Kasumi-1 (cell line): ENCODE data around the gene F2R.
"Not testable (repeated sequence)": the region's sequence is repeated elsewhere in the genome, so short reads cannot be mapped to it uniquely, and the experiment has no call there.

ENCODE experiments used
- DNase-seq, 2 experiments: peaks; one replicate each; lab custom pipeline; 2025; lab: John Stamatoyannopoulos, UW

The F2R gene

DNA sequence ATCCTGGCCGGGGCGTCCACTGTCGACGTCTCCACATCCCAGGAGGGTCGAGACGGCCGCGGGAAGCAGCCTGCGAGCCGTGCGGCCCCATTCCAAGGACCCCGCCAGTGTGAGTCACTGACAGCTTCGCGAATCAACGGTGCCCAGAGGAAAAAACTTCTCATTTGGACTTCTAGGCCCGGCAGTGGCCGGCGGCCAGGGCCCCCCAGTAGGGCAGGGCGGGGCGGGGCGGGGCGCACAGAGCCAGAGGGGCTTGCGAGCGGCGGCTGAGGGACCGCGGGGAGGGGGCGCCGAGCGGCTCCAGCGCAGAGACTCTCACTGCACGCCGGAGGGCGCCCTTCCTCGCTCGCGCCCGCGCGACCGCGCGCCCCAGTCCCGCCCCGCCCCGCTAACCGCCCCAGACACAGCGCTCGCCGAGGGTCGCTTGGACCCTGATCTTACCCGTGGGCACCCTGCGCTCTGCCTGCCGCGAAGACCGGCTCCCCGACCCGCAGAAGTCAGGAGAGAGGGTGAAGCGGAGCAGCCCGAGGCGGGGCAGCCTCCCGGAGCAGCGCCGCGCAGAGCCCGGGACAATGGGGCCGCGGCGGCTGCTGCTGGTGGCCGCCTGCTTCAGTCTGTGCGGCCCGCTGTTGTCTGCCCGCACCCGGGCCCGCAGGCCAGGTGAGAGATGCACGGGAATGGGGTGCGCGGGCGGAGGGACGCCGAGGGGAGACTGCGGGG is at the start of gene F2R:
Gene F2R, plus strand, starts transcription at position 391 of the 720 bp plus-strand sequence. Its CDS starts 182 bp downstream, at position 573.
- peak; percentile 53 to 54 for DNase-seq

DNA sequence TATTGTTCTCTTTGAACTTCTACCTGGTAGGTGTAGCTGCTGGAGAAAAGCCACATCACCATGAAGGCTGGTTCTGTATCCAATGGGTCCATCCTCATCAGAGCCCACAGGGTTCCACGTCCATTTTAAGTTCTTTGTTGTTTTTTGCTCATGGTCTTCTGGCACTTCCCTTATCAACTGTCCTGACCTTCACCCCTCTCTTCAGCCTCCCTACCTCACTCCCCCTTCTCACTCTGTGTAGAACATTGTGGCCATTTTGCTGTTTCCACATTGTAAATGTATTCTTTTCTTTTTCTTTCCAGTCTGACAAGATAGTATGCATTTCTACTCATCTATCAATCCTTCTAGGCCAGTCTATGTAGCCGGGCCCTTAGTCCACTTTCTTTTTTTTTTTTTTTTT is 48.4 kb upstream of the F2R start:
- no peak for DNase-seq

DNA sequence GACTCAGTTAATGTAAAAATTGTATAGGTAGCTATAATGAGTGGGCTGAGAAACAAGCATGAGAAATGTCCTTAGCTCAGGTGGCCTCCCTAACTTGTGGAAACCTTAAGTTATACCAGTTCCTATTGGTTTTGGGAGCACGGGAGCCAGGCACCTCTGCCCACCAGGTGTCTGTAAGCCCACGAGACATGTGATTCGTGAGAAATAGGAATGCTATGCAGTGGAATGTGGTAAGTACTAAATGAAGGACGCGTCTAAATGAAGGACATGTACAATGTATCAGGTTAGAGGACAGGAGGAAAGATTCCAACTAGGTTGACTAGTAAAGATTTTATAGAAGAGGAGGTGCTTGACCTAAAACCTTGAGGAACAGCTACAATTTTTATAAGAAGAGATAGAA is 46.7 kb upstream of the F2R start:
- no peak for DNase-seq

DNA sequence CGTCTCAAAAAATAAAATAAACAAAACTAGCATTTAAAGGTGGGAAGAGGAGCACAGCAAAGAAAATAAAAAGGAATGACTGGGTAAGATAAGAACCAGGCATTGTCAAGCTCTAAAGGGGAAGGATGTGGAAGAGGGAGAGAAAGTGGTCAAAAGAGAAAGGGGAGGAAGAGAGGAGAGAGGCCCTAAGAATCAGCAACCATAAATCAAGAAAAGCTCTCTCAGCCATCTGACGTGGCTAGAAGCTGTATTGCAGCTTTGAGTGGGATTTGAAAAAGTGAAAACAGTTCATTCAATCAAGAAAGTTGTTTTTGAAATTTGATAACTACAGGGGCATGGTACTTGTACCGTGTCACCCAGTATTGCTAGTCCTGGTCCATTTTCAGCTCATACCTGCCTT is 45.4 kb upstream of the F2R start:
- DNase-seq: no peak

DNA sequence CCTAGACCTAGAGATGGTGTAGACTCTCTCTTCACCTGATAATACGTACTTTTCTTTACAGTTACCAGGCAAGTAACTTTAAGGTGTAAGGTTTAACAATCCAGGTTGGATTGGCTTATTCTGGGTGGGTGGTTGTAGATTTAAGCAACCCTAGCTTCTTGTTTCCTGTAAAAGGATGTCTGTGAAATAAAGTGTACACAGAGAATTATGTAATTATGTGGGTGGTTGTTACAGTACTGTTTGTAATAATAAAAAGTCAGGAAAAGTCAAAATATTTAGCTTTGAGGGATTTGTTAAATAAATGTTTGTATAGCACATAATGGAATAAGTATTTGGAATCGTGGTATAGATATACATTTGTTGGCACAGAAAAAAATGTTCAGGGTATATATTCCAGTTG is 43.7 kb upstream of the F2R start:
- DNase-seq: no peak

DNA sequence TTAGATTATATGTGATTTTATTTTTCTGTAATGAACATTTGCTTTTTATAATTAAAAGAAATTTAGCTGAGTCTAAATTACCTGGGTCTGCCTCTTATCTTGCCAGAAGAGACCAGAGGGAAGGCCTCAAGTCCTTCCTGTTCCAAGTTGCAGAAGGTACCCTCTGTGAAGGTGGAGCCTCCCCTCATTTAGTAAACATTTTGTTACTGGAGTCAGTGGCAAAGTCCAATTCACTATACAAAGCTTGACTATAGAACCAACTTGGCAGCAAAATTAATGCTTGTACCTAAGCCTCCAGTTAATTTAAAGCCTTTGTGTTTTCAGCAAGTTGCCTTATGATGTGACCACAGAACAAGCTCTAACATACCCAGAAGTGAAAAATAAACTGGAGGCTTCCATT is 42.8 kb upstream of the F2R start:
- DNase-seq: no peak

DNA sequence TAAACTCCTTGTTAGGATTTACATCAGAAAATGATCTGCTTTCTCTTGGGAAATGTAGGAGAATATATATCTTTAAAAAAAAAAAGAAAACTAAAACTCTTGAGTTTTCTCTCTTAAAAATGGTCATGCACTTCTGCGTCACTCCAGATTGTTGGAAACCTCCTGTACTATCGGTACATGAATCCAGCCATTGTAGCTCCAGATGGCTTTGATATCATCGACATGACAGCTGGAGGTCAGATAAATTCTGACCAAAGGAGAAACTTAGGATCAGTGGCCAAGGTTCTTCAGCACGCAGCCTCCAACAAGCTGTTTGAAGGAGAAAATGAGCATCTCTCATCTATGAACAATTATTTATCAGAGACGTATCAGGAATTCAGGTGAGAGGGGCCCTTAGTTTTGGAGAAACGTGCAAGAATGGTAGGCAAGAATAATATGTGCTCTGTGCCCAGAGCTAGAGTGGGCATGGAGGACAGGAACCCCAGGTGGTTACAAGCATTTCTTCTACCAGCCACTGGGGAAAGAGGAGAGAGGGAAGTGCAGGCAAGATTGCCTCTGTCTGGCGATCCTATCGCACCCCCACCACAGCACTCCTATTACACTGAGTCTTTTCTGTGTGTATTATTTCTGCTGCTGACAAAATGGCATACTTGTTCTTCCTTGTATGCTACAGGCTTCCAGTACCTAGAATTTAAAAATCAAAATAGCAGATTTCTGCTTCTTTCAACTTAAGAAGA is 41.4 kb upstream of the F2R start:
- peak; percentile 4 to 29 for DNase-seq

DNA sequence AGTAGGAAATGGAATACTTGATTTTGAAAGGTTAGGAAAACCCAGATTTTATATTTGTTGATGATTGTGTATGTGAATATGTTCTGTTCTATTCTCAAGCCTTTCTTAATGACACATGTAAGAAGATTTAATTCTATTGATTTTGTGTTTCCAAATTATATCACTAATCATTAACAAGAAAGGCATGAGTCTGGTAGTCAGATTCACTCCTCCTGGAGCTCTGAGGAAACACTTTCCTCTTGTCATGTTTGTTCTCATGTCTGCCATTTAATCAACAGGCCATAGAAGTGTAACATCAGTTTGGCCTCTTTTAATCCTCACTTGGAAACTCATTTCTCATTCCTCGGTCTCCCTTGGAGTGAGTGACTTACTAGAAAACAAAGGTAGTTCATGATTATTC is 40.6 kb upstream of the F2R start:
- DNase-seq: no peak

DNA sequence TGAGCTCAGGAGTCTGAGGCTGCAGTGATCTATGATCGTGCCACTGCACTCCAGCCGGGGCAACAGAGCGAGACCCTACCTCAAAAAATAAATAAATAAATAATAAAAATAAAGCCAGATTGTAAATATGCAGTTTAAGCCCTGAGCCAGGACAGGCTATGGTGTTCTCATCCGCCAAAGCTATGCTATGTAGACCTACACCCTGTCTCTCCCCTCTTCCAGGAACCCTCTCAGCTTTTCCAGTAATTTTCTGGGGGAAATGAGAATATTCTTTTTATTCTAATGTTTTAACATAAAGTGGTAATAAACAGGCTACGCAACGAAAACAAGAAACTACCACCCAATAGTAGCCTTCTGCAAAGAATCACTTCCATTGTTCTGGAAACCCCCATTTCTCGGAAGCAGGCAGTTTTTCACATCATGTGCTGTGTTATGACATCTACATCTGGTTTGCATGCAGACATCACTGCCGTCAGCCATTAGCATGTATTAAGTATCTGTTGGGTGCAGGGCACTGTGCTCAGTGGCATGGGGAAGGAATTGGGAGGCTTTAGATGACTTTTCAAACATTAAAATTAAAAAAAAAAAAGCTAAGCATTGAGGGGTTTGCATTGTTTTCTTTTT is 38.0 kb upstream of the F2R start:
- no peak for DNase-seq

DNA sequence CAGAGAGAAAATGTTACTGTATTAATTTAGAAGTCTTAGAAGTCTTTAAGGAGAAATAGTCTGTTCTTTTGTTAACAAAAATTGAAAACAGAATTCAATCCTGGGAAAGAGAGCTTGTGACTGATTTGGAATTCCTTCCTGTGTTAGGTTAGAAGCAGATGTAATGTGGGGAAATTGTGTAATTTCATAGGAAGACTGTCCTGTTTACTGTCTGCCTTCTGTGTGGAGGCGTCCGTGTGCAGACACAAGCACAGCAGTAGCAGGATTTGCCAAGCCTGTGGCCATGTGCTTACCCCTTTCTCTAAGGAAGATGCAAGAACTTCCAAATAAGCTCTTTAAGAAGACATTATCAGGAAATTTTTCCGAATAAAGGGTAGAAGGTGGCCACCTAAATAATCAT is 36.7 kb upstream of the F2R start:
- DNase-seq: no peak

DNA sequence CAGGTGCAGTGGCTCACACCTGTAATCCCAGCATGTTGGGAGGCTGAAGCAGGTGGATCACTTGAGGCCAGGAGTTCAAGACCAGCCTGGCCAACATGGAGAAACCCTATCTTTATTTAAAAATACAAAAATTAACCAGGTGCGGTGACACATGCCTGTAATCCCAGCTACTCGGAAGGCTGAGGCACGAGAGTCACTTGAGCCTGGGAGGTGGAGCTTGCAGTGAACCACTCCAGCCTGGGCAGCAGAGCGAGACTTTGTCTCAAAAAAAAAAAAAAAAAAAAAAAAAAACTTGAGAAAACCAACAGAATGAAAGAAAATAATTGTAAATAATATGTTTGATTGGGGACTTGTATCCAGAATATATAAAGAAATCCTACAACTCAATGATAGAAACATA is 35.1 kb upstream of the F2R start:
- not testable (repeated sequence) for DNase-seq

DNA sequence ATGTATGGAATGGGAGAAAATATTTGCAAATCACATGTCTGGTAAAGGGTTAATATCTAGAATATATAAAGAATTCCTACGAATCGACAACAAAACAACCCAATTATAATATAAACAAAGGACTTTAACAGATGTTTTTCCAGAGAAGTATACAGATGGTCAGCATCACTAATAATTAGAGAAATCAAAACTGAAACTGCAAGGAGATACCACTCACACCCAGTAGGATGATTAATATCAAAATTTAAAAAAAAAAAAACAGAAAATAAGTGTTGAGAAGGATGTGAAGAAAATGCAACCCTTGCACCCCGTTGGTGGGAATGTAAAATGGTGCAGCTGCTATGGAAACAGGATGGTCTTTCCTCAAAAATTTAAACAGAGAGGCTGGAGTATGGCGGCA is 34.6 kb upstream of the F2R start:
- no peak for DNase-seq

DNA sequence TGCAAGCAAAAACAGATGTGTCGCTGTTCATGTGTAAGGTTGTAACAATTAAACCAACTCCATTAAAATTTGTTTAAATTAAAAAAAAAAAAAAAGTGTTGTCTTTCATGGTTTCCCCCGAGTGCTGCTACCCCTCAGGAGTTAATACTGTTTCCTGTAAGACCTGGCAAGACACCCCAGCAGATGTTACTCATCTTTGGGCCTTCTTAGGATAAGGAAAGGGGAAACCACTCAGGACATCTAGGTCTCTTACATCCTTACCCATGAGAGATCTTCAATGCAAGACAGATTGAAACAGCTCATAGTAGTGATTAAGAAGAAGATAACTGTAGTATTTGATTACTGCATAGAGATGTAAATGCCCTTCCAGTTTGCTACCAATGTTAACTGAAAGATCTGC is 33.5 kb upstream of the F2R start:
- no peak for DNase-seq

DNA sequence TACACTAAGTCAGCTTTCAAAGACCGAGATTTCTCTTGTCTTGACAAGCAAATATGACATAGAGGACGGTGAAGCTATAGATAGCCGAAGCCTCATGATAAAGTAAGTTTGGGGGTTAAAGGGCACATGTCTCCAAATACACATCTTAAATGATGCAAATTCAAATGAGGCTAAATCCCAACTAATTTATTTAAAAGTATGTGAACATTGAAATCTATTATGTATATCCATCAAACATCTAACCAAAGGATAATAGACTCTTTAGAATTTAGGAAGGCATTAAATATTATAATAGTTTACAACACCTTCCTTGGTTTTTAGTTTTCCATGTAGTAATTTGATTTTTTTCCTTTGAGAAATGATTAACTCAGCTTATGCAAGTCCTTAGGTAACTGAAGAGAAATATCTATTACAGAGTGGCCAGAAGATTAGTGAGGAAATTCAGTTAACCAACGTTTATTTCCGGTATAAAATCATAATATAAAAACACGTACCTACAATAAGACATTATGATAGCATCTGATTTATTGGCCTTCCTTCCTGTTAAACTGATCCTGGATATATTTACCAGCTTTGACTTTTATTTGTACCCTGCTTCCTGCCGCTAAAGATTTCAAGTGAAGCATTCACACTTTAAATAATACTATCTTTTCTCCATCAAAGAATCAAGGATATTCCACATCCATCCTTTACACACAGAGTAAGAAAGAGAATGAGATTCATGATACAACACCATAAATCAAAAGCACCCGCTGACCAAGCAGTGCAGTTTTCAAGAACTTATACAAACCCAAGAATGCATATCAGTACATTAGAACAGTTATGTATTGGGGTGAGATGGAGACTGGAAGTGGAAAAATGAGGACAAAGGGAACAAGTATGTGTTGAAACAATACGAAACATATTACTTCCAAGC is 31.9 kb upstream of the F2R start:
- no peak for DNase-seq

DNA sequence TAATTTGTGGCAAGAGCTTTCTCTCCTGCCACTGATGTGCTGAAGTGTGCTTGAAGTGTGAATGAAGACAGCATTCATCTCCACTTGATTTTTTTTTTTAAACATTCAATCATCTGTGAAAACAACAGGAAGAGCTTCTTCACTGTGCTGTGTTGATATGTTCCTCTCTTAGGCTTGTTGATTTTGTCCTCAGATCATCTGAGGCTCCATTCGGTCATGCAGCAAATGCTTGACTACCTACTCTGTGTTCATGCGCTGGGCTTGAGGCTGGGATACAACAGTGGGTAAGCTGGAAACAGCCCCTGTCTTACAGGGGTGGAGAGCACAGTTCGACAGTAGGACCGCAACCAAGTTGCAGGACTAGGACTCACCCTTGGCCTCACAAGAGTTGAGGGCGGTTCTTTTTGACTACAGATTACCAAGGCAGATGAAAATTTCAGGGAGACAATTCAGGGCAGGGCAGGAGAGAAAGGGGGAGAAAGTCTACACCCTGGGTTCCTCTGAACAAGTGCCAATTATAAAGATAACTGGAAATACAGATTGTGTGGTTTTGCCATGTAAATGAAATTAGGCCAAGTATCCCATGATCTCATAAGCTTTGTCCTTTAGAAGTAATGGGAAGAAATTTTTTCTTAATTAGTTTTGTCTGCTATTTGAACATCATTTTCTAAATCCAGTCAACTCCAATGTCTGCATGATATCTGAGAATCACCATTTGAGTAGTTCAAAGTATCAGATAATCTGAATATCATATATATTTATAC is 31.0 kb upstream of the F2R start:
- no peak for DNase-seq

DNA sequence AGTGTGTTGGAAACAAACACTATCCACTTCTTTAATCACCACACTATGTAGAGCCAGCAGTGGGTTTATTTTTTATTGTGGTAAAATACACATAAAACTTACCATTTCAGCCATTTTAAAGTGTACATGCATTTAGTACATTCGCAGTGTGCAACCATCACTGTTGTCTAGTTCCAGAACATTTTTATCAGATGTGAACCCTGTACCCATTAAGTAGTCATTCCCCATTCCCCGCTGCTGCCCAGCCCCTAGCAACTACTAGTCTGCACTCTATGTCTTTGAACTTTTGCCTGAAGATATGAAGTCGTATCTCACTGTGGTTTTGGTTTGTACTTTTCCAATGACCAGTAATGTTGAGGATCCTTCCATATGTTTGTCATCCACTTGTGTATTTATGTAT is 30.2 kb upstream of the F2R start:
- no peak for DNase-seq

DNA sequence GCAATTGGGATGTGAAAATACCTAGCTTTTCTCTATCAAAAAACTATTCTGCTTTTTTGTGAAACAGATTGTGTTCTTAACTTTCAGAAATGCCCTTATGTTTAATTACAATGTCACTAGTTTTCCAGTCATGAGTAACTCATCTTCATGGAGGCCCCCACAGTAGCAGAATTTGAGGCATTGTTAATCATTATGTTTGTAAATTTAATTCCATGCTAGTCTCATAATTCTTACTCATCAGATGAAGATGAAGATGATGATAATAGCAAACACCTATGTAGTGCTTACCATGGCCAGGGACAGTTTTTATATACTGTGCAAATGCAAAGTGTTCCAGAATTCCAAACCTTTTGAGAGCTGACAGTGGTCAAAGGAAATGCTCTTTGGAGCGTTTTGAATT is 27.7 kb upstream of the F2R start:
- DNase-seq: no peak

DNA sequence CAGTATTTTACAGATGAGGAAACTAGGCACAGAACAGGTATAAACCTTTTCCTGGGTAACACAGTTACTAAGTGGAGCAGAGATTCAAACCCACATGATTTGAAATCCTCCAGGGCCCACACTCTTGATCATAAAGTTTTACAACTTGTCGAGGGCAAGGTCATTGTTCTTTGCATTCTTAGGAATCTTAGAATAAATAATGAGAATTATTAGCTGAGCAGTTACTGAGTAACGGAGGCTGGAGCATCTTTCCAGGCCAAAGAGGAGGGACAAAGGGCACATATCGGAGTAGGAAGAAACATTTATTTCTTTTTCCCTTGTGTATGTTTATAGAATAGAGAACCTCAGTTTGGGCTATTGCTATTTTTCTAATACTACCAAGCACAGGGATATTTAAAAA is 27.1 kb upstream of the F2R start:
- DNase-seq: no peak

DNA sequence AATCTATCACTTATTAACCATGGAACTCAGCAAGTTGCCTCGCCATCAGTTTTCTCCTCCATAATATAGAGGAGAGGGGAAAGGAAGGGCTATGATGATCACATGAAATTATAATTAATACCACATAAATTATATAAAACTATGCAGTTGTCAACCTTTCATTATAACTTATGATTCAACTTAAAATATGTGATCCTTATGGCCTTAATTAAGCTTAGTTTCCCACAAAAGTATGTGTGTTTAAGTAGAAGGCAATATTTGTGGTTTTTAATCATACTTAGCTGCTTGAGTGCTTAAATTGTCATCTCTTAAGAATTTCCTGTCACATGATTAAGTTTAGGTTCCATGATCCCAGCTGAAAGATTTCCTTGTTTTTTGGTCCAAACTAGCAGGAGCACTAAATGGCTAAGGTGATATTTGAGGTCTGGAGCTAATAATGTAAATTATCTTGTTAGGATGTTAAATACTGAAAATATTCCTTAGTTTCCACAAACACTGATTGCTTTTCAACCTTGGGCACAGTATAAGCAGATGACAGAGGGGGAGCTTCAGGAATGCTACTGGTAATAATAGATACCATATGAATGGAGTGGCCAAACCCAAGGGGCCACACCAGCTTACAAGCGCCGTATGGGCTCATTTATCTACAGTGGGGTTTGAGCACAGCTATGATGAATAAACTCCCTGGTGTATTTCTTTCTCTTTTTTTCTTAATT is 26.4 kb upstream of the F2R start:
- DNase-seq: no peak

DNA sequence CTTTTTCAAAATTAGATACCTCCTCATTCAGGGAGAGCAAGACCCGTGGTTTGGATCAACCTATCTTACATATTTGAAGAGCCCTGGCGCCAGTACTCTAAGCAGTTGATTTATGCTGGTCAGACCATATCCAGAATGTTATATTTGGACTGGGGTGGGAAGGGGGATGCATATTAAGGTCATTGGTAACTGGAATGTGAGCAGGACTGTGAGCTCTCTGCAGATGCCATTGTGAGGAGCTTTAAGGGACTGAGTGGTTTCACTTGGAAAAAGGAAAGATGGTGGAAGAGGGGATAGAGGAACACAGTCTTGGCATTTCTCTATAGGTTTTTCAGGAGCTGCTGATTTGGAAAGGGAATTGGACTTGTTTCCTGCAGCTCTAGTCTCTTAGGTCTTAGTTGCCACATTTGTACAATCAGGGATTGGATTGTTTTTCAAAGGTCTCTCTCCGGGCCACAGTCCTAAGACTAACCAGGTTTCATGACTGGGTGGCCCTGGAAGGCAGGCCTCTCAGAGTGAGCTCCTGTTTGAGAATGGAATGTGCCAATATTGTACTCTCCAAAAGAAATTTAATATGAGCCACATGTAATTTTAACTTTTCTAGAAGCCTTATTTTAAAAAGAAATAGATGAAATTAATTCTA is 25.8 kb upstream of the F2R start:
- no peak for DNase-seq
